ENCODE measurements around the gene MYCN.

DNA sequence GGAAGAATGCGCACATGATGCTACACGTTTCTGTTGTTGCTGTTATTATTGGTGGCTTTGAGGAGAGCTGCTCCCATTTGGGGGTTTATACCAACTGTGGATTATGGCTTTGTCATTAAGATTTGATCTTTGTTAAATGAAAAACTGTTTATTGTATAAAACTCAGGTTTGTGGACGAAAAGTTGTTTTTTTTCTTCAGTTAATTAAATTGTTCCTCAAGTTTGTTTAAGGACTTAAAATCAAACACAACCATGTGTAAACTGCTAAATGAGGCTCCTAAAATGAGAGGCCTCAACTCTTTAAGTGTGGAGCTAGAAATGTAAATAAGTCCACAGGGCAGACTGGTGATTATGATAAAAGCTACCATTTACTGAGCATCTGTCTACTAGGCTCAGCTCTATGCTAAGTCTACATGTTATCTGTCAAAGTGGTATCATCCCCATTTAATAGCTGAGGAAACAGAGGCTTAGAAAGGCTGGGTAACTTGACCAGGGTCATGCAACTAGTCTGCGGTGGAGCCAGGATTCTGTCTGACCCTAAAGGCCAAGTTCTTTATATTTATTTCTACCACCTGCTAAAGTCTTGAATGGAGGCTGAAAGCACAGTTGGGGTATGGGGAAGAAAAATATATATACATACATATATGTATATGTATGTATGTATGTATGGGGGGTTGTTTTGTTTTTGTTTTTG, 4.1 kb downstream of the MYCN start:
- TF ChIP-seq, protein P1, sequence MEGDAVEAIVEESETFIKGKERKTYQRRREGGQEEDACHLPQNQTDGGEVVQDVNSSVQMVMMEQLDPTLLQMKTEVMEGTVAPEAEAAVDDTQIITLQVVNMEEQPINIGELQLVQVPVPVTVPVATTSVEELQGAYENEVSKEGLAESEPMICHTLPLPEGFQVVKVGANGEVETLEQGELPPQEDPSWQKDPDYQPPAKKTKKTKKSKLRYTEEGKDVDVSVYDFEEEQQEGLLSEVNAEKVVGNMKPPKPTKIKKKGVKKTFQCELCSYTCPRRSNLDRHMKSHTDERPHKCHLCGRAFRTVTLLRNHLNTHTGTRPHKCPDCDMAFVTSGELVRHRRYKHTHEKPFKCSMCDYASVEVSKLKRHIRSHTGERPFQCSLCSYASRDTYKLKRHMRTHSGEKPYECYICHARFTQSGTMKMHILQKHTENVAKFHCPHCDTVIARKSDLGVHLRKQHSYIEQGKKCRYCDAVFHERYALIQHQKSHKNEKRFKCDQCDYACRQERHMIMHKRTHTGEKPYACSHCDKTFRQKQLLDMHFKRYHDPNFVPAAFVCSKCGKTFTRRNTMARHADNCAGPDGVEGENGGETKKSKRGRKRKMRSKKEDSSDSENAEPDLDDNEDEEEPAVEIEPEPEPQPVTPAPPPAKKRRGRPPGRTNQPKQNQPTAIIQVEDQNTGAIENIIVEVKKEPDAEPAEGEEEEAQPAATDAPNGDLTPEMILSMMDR (IDR thresholded peaks at IDR 0.05; ENCODE audit: low read length) = no peak
- no peak for TF ChIP-seq EZH2phosphoT487 (IDR thresholded peaks at IDR 0.05; ENCODE audit: low read length)
